LNCaP clone FGC (cell line): ENCODE results near the gene CKLF.

Source experiments
- DNase-seq: peaks from one replicate; pipeline ENCODE4 v3.0.0-alpha.2; 2011; ENCODE audit warnings: low read depth
- H3K4me3 ChIP-seq: 2 replicates; pipeline ENCODE4 v1.5.1; 2011; ENCODE audit warnings: mild to moderate bottlenecking, low read depth, low read length, control low read depth
- TF ChIP-seq, protein P1 (sequence below): IDR thresholded peaks from 2 replicates; pipeline ENCODE4 v1.5.1; 2012; ENCODE audit warnings: mild to moderate bottlenecking; ENCODE audit not compliant: control insufficient read depth, insufficient read depth; ENCODE audit errors: extremely low read depth

CKLF gene

GRCh38 chr16:66574531-66574930 lies 22.2 kb downstream of the CKLF start:
- no peak overlapping the region for H3K4me3 ChIP-seq
- no peak for DNase-seq
- TF ChIP-seq, protein P1, sequence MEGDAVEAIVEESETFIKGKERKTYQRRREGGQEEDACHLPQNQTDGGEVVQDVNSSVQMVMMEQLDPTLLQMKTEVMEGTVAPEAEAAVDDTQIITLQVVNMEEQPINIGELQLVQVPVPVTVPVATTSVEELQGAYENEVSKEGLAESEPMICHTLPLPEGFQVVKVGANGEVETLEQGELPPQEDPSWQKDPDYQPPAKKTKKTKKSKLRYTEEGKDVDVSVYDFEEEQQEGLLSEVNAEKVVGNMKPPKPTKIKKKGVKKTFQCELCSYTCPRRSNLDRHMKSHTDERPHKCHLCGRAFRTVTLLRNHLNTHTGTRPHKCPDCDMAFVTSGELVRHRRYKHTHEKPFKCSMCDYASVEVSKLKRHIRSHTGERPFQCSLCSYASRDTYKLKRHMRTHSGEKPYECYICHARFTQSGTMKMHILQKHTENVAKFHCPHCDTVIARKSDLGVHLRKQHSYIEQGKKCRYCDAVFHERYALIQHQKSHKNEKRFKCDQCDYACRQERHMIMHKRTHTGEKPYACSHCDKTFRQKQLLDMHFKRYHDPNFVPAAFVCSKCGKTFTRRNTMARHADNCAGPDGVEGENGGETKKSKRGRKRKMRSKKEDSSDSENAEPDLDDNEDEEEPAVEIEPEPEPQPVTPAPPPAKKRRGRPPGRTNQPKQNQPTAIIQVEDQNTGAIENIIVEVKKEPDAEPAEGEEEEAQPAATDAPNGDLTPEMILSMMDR, result no peak

DNA sequence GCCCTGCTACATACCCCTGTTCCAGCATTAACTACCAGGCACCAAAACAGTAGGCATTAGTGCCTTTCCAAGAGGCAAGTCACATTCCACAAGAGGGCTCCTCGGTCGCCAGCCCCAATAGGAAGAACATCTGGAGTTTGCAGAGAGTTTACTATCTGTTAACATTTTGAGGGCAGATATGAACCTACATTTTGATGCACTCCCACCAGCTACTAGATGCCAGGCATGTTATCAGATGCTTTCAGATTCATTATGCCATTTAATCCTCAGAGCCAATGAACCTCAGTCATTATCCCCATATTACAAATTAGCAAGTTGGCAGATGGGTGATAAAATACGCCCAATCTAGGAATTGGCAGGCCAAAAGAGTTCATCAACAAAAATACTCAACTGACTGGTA lies 22.7 kb downstream of the CKLF start:
- TF ChIP-seq, protein P1, result no peak
- no peak overlapping the region for H3K4me3 ChIP-seq
- DNase-seq, result no peak

DNA sequence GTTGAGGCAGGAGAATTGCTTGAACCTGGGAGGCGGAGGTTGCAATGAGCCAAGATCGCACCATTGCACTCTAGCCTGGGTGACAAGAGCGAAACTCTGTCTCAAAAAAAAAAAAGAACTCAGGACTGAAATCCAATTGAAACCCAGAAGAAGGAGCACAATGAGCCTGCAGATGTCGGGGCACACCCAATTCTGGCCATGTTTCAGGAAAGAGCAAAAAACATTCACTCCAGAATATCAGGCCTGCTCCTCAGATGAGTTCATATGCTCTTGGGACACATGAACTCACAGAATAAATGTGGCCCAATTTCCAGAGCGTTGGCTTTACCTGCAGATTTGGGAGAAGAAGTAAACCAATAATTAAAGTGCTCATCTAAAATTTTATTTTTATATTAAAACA lies 23.9 kb downstream of the CKLF start:
- no peak overlapping the region for H3K4me3 ChIP-seq
- no peak for DNase-seq
- TF ChIP-seq, protein P1, result no peak

GRCh38 chr16:66578651-66579531 lies 26.5 kb downstream of the CKLF start, which contains the start of gene CMTM2:
TSS of gene CMTM2 (plus strand) at chr16:66579463. CDS start at chr16:66579608, 145 bp downstream.
- DNase-seq, result no peak
- H3K4me3 ChIP-seq, result no peak within 1 kb of the TSS
- TF ChIP-seq, protein P1, result no peak

- no peak overlapping the region for H3K4me3 ChIP-seq
- peak; percentile 22 for DNase-seq
- TF ChIP-seq, protein P1, result no peak
Observed at GRCh38 chr16:66580605-66581209, 28.3 kb downstream of the CKLF start.

GRCh38 chr16:66581246-66581952 lies 29.0 kb downstream of the CKLF start:
- H3K4me3 ChIP-seq, result no peak overlapping the region
- DNase-seq, result no peak
- TF ChIP-seq, protein P1, result no peak
